ENCODE results near the gene SLC35F1.

- no peak for TF ChIP-seq RARB (CRISPR knock-in tag; IDR thresholded peaks at IDR 0.05)
- no peak for TF ChIP-seq CSRNP3 (CRISPR knock-in tag; IDR thresholded peaks at IDR 0.05)
- no peak for TF ChIP-seq CREB5 (CRISPR knock-in tag; IDR thresholded peaks at IDR 0.05; ENCODE audit: low read depth)
- TF ChIP-seq ZNF565 (CRISPR knock-in tag; conservative IDR thresholded peaks at IDR 0.05; ENCODE audit: low read depth), result no peak
- TF ChIP-seq PATZ1 (CRISPR knock-in tag; IDR thresholded peaks at IDR 0.05; ENCODE audit: borderline replicate concordance), result no peak
- TF ChIP-seq POU6F1 (CRISPR knock-in tag; IDR thresholded peaks at IDR 0.05; ENCODE audit: borderline replicate concordance, low read depth), result no peak
- TF ChIP-seq ZFP30 (CRISPR knock-in tag; IDR thresholded peaks at IDR 0.05), result no peak
- no peak for TF ChIP-seq ZNF8 (CRISPR knock-in tag; IDR thresholded peaks at IDR 0.05)
Measured at GRCh38 chr6:117974914-117975627, 68.0 kb downstream of the SLC35F1 start.
